Measurements from ENCODE around the gene TYROBP.
"Not testable (repeated sequence)": the region's sequence is repeated elsewhere in the genome, so short reads cannot be mapped to it uniquely, and the experiment has no call there.

The TYROBP gene

DNA sequence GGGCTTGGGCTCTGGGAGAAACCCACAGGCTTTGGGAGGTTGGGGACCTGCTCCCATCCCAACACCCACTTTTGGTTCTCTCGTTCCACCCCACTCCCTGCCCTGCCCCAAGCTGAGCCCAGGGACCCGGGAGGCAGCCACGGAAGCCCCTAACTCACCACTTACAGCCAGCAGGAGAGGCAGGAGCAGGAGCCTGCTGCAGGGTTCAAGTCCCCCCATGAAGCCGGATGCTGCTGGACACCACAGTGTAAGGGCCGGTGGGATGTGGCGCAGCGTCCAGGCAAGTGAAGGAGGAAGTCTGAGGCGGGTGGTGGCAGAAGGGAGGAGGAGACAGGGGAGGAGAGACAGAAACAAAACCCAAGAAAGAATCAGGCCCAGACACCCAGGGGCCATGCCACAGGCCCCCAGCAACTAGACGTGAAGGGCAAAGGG is at the start of gene TYROBP:
Gene TYROBP (minus strand): TSS at position 286 of the 432 bp plus-strand sequence. CDS start 67 bp downstream, at position 219.
- no peak for DNase-seq

DNA sequence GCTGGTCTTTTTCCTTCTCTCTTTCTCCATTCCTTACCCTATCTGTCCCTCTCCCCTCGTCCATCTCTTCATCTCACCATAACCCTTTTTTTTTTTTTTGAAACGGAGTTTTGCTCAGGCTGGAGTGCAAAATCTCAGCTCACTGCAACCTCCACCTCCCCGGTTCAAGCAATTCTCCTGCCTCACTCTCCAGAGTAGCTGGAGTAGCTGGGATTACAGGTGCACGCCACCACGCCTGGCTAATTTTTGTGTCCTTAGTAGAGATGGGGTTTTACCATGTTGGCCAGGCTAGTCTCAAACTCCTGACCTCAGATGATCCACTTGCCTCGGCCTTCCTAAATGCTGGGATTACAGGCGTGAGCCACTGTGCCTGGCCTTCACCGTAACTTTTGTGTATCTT is 49.3 kb upstream of the TYROBP start:
- not testable (repeated sequence) for DNase-seq

- DNase-seq, result no peak
Measured at GRCh38 chr19:35955881-35956634, 48.0 kb upstream of the TYROBP start.

DNA sequence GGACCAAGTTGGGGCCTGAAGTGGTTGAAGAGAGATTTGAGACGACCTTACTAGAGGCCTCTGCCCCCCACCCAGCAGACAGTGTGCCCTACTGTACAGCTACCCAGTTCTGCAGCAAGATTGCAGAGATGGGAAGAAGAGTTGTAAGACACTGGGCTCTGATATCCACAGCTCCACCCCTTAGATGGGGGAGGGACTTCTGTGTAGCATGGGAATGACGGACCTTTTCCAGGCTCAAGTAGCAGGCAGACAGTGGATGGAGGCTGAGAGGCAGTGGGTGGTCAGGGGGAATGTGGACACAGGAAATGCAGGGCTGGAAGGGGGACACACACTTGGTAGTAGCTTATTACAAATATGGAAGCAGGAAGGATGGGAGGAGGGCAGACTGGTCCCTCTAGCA is 41.0 kb upstream of the TYROBP start:
- no peak for DNase-seq

DNA sequence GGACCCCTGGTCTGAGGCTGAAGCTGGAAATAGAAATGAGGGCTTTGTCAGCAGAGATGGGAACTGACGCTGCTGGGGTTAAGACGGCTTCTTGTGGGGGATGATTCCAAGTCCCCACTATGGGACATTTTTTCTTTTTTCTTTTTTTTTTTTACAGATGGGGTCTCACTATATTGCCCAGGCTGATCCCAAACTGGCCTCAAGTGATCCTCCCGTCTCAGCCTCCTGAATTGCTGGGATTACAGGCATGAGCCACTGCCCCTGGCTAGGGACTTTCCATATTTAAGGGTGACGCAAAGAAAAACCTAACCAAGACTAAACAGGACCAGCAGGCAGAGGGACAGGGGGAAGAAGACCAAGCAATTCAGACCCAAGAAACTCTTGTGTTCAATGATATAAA is 38.1 kb upstream of the TYROBP start:
- no peak for DNase-seq

DNA sequence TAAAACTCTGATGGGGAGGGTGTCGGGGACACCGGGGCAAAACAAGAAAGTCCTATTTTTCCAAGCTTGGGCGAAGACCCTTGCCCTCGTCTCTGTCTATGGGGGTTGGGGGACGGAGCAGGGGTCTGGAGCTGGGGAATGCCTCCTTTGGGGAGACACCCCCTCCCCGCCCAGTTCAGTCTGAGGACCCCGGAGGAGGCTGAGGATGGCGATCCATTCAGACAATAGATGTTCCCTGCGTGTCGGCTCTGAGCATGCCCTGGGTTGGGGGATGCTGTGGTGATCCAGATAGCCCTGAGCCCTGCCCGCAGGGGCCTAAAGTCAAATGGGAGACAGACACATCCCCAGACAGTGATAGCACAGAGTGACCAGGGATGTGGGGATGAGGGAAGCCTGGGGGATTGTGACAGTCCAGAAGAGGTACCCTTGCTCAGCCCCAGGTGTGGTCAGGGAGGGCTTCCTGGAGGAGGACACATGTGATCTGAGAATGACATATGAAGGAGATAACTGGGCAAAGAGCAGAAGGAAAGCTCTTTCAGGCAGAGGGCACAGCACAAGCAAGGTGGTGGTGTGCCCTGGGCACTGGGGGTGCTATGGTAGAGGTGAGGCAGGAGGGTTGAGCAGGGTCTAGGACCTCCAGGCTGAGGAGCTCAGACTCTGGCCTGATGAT is 37.2 kb upstream of the TYROBP start:
- no peak for DNase-seq

GRCh38 chr19:35944556-35944955 is 36.5 kb upstream of the TYROBP start:
- DNase-seq, result no peak

DNA sequence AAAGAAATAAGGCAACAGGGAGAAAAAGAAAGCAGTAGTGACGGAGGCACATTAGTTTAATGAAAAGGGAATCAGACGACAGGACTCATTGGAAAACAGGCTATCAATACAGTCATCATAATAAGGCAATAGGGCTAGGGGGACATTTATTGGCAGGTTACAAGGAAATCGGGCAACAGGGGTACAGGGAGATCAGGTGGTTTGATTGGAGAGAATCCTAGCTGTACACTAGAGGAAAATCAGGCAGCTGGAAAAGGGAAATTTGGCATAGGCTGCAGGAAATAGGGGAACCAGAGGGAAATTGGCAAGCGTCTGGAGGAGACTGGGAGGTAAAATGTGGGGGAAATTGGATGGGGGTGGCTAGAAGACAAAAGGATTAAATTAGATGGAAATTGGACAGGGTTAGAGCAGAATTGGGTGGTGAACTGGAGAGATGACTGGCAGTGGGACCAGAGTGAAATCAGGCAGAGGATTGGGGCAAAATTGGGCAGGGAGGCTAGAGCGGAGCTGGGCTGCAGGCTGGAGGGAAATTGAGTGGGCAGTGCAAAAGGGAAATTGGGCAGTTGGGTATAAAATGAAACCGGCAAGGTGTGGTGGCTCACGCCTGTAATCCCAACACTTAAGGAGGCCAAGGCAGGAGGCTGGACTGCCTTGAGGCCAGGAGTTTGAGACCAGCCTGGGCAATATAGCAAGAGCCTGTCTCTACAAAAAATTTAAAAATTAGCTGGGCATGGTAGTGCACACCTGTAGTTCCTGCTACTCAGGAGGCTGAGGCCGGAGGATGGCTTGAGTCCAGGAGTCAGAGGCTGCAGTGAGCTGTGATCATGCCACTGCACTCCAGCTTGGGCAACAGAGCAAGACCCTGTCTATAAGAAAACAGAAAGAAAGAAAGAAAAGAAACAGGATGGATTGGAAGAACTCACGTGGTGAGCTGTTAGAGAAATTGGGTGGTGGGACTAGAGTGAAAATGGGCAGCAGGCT is 35.5 kb upstream of the TYROBP start:
- DNase-seq, result no peak

DNA sequence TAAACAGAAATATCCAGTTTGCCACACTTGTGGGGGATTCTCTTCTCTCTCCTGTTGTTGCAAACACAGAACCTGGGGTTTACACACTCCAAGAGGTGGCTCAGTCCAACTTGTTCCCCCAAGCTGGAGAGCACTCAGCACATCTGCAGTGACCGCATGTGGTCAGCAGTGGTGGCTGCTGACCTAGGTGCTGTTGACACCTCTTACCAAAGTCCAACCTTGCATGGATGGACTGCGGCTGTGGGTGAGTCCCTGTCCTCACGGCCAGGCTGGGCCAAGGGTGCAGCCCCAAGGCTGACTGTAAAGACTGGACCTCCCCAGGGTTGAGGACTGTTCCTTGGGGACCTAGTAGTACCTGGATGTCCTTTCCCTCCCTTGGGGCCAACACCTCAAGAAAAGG is 34.1 kb upstream of the TYROBP start:
- DNase-seq, result no peak

- no peak for DNase-seq
Measured at GRCh38 chr19:35940839-35941238, 32.7 kb upstream of the TYROBP start.

GRCh38 chr19:35940078-35940775 is 32.1 kb upstream of the TYROBP start:
- DNase-seq, result no peak

DNA sequence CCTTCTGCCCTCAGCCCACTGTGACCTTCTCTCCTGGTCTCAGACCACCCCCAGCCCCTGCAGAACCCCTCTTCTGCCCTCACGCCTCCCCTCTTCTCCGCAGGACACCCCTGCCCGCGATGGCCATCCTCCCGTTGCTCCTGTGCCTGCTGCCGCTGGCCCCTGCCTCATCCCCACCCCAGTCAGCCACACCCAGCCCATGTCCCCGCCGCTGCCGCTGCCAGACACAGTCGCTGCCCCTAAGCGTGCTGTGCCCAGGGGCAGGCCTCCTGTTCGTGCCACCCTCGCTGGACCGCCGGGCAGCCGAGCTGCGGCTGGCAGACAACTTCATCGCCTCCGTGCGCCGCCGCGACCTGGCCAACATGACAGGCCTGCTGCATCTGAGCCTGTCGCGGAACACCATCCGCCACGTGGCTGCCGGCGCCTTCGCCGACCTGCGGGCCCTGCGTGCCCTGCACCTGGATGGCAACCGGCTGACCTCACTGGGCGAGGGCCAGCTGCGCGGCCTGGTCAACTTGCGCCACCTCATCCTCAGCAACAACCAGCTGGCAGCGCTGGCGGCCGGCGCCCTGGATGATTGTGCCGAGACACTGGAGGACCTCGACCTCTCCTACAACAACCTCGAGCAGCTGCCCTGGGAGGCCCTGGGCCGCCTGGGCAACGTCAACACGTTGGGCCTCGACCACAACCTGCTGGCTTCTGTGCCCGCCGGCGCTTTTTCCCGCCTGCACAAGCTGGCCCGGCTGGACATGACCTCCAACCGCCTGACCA is 31.4 kb upstream of the TYROBP start:
- no peak for DNase-seq

- DNase-seq, result no peak
Measured at GRCh38 chr19:35938282-35939224, 30.5 kb upstream of the TYROBP start.

DNA sequence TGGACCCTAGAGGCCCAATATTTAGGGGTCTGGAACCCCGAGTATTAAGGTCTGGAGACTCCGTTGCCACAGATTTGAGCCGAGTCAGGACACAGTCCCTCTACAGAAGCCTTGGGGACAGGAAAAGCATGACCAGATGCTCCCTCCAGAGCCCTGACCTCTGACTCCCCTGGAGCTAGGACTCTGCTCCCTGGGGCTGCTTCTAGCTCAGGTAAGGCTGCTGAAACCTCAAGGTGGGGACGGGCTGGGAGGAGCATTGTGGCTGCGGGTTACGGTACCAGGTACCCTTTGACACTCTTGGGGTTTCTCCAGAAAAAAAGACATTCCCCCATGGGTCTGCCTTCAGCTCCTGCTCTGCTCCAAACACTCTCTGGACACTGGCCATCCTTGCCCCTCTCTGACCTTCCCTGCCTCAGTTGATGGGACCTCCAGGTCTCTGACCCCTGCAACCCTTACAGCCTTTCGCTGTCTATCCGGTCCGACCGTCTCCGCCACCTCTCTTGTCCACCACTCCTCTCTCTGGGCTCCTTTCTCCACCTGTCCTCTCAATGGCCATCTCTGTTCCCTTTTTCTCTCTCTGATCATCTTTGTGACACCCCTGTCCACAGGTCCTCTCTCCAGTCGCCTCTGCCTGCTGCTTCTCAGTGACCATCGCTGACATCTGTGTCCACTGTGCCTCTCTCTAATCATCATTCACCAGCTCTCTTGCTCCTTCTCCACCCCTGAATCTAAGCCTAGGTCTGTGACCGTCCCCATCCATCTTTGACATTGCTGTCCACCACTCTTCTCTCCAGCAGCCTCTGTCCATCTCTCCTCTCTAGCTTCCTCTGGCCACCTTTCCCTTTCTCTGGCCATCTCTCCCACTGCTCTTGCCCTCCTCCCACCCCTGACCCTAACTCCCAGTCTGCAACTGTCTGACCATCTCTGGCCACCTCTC is 29.5 kb upstream of the TYROBP start:
- DNase-seq, result no peak

GRCh38 chr19:35936738-35937268 is 28.7 kb upstream of the TYROBP start:
- DNase-seq, result no peak

- DNase-seq, result no peak
Measured at GRCh38 chr19:35935911-35936737, 28.0 kb upstream of the TYROBP start, which contains the start of gene LRFN3. Gene LRFN3 (plus strand): TSS chr19:35936374. CDS start chr19:35939426, 3,052 bp downstream.

DNA sequence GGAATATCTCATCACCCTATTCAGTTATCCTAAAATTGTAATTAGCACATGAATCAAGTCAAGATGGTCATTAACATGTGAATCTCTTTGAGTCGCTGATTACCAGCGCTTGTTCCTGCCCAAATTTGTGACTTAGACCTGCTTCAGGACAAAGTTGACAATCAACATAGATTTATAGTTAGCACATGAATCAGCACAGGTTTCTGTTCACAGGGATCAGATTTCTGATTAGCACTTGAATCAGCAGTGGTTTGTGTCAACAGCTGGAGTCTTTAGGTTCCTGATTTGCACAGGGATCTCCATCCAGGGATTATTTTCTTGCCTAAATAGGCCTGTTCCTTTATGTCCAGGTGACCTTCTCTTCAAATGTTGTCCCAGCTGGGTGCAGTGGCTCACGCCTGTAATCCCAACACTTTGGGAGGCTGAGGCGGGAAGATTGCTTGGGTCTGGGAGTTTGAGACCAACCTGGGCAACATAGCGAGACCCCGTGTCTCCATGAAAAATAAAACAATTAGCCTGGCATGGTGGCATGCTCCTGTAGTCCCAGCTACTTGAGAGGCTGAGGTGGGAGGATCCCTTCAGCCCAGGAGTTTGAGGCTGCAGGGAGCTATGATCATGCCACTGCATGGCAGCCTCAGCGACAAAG is 24.3 kb upstream of the TYROBP start:
- no peak for DNase-seq

DNA sequence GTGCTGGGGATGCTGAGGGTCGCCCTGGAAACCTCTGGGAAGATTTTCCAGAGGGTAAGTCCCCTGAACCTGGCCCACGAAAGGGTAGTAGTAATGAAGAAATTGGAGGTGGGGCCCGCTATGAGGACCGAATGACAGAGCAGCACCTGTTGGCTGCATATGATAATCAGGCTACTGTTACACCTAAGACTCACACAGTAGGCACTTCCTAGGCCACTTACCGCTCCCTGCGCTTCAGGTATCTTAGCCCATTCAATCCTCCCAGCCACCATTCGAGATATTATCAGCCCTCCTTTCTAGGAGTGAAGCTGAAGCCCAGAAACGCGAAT is 23.7 kb upstream of the TYROBP start:
- DNase-seq, result no peak

Measured in GOT3 (cell line).